HEK293 (cell line): ENCODE results near the gene NOL4L.

ENCODE experiments used
- CTCF ChIA-PET: fragments of 350-600 bp; formaldehyde crosslinking; extraction: SDS; loops from one replicate; lab custom pipeline; 2021; ENCODE audit warnings: antibody characterized with exemption; lab: Yijun Ruan, JAX
- POLR2A ChIA-PET: fragments of 300-600 bp; formaldehyde crosslinking; extraction: SDS; loops from one replicate; lab custom pipeline; 2020; ENCODE audit warnings: antibody characterized with exemption, inconsistent platforms; lab: Yijun Ruan, JAX
- H3K27ac ChIP-seq: fragments of 200-500 bp; sonication (Bioruptor generic); 2 replicates; pipeline ENCODE4 v1.5.1; 2014; ENCODE audit warnings: low read depth, low read length, control low read depth, inconsistent platforms; ENCODE audit errors: extremely low read depth
- H3K36me3 ChIP-seq, 2 experiments: fragments of 200-500 bp in 1 of 2; sonication (Bioruptor generic) in 1 of 2; 1 replicate in 1 of 2; 2 replicates in 1 of 2; pipeline ENCODE4 v1.5.1; 2014 to 2017; ENCODE audit warnings: inconsistent platforms in 2 of 2, low read length in 2 of 2; ENCODE audit not compliant: control insufficient read depth in 2 of 2, insufficient read depth in 1 of 2
- H3K4me1 ChIP-seq: fragments of 200-500 bp; sonication (Bioruptor generic); 2 replicates; pipeline ENCODE4 v1.5.1; 2014; ENCODE audit warnings: mild to moderate bottlenecking, low read length, inconsistent platforms; ENCODE audit not compliant: control insufficient read depth, insufficient read depth
- H3K4me3 ChIP-seq: 2 replicates; pipeline ENCODE4 v1.5.1; 2011; ENCODE audit warnings: low read depth, mild to moderate bottlenecking, control low read depth, low read length, moderate library complexity
- H3K9me3 ChIP-seq: fragments of 200-500 bp; sonication (Bioruptor generic); 2 replicates; pipeline ENCODE4 v1.5.1; 2014; ENCODE audit warnings: low read depth, low read length, inconsistent platforms; ENCODE audit not compliant: control insufficient read depth, insufficient read depth
- EGR2 ChIP-seq: fragments of 450-650 bp; formaldehyde crosslinking; IDR thresholded peaks from 2 replicates; pipeline ENCODE4 v1.5.1; 2016; ENCODE audit warnings: low read depth, missing biosample characterization, missing genetic modification characterization
- PRDM4 ChIP-seq: fragments of 450-650 bp; formaldehyde crosslinking; IDR thresholded peaks from 2 replicates; pipeline ENCODE4 v1.5.1; 2017; ENCODE audit warnings: missing biosample characterization, missing genetic modification characterization
- PRDM6 ChIP-seq: fragments of 450-650 bp; formaldehyde crosslinking; IDR thresholded peaks from 2 replicates; pipeline ENCODE4 v1.5.1; 2017; ENCODE audit warnings: missing biosample characterization, missing genetic modification characterization
- ZFHX2 ChIP-seq: fragments of 450-650 bp; formaldehyde crosslinking; conservative IDR thresholded peaks from 2 replicates; pipeline ENCODE4 v1.5.1; 2016; ENCODE audit warnings: missing biosample characterization, missing genetic modification characterization
- ZFP3 ChIP-seq: fragments of 450-650 bp; formaldehyde crosslinking; IDR thresholded peaks from 2 replicates; pipeline ENCODE4 v1.5.1; 2016; ENCODE audit warnings: low read depth, missing biosample characterization, missing genetic modification characterization
- ZNF121 ChIP-seq: fragments of 450-650 bp; formaldehyde crosslinking; IDR thresholded peaks from 2 replicates; pipeline ENCODE4 v1.5.1; 2016; ENCODE audit warnings: missing biosample characterization, missing genetic modification characterization
- ZNF138 ChIP-seq: fragments of 450-650 bp; formaldehyde crosslinking; IDR thresholded peaks from 2 replicates; pipeline ENCODE4 v1.5.1; 2016; ENCODE audit warnings: missing biosample characterization, missing genetic modification characterization, borderline replicate concordance
- ZNF146 ChIP-seq: fragments of 450-650 bp; formaldehyde crosslinking; IDR thresholded peaks from 2 replicates; pipeline ENCODE4 v1.5.1; 2016; ENCODE audit warnings: missing biosample characterization, missing genetic modification characterization
- ZNF155 ChIP-seq: fragments of 450-650 bp; formaldehyde crosslinking; IDR thresholded peaks from 2 replicates; pipeline ENCODE4 v1.5.1; 2016; ENCODE audit warnings: missing biosample characterization, missing genetic modification characterization
- ZNF280C ChIP-seq: fragments of 450-650 bp; formaldehyde crosslinking; IDR thresholded peaks from 2 replicates; pipeline ENCODE4 v1.5.1; 2016; ENCODE audit warnings: missing biosample characterization, missing genetic modification characterization
- ZNF341 ChIP-seq: fragments of 450-650 bp; formaldehyde crosslinking; IDR thresholded peaks from 2 replicates; pipeline ENCODE4; 2016; ENCODE audit warnings: low read depth, missing biosample characterization, missing genetic modification characterization
- ZNF514 ChIP-seq: fragments of 450-650 bp; formaldehyde crosslinking; IDR thresholded peaks from 2 replicates; pipeline ENCODE4 v1.5.1; 2016; ENCODE audit warnings: missing biosample characterization, missing genetic modification characterization

Gene NOL4L

GRCh38 chr20:32625996-32626395 lies 40.9 kb upstream of the NOL4L start:
- no peaks in the 10 kb centered on the region for H3K36me3 ChIP-seq
- H3K27ac ChIP-seq, result no peak overlapping the region
- no peaks in the 10 kb centered on the region for H3K9me3 ChIP-seq
- POLR2A ChIA-PET, result no interaction called here
- H3K4me3 ChIP-seq, result no peak overlapping the region
- peak; percentile 99 for TF ChIP-seq EGR2
- TF ChIP-seq PRDM4, result no peak
- TF ChIP-seq ZNF514 (tag by site-specific recombination), result no peak
- no peak for TF ChIP-seq ZNF138 (tag by site-specific recombination)
- no peak for TF ChIP-seq ZNF155 (tag by site-specific recombination)
- TF ChIP-seq ZFHX2 (tag by site-specific recombination), result peak; percentile 98
- H3K4me1 ChIP-seq, result no peaks in the 10 kb centered on the region
- CTCF ChIA-PET, result interaction anchor here (0.8 kb wide), 1 partner anchor 129 kb away, joined by 4 read pairs; no protein-coding TSS in a partner anchor

GRCh38 chr20:32624687-32625345 lies 39.7 kb upstream of the NOL4L start:
- Histone ChIP-seq H3K4me3 (no peak overlapping the region), H3K4me1 (no peaks in the 10 kb centered on the region), H3K9me3 (no peaks in the 10 kb centered on the region), H3K36me3 (no peaks in the 10 kb centered on the region), H3K27ac (no peak overlapping the region)
- no peak for TF ChIP-seq ZNF146 (tag by site-specific recombination)
- TF ChIP-seq ZFP3 (tag by site-specific recombination), result peak; percentile 80
- CTCF ChIA-PET, result interaction anchor here (0.8 to 1.4 kb wide), 2 partner anchors 27 to 128 kb away, joined by 4 to 6 read pairs; no protein-coding TSS in a partner anchor
- POLR2A ChIA-PET, result no interaction called here

GRCh38 chr20:32623667-32624157 lies 38.6 kb upstream of the NOL4L start:
- no peaks in the 10 kb centered on the region for H3K4me1 ChIP-seq
- POLR2A ChIA-PET, result no interaction called here
- CTCF ChIA-PET, result no interaction called here
- TF ChIP-seq ZNF341 (tag by site-specific recombination) (peak; percentile 65), ZNF280C (tag by site-specific recombination) (no peak)
- H3K27ac ChIP-seq, result no peak overlapping the region
- H3K9me3 ChIP-seq, result no peaks in the 10 kb centered on the region
- H3K4me3 ChIP-seq, result no peak overlapping the region
- no peaks in the 10 kb centered on the region for H3K36me3 ChIP-seq

DNA sequence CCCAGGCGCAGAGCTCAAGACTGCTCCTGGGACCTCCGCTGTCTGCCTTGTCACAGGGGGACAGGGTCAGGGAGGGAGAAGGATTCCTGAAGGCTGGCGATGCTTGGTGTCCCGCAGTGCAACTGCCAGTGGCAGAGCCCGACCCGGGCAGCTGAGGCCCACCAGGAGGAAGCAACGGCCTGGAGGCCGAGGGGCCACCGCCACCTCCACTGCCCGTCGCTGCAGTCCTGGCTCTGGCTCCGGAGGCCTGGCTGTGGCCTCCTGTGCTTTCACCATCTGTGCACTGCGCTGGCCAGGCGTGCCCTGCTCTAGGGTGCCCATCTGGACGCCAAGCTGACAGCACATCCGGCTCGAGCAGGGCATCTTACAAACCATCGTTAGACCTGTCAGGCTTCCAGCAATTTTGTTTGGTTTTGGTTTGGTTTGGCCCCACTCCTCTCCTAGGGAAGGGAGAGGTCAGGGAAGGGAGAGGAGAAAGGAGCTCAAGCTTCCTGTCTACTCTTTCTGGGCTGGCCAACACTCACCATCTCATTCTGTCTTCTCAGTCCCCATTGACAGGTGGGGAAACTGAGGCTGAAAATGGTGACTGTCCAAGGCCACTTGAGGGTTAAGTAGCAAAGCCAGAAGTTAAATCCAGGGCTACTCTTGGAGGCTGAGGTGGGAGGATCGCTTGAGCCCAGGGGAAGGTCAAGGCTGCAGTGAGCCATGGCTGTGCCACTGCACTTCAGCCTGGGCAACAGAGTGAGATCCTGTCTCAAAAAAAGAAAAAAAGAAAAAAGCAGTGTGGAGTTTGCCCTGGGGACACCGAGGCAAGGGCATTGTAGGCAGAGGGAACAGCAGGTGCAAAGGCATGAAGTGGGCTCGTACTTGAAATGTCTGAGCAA lies 37.7 kb upstream of the NOL4L start:
- Histone ChIP-seq H3K36me3 (no peaks in the 10 kb centered on the region), H3K4me3 (no peak overlapping the region), H3K9me3 (no peaks in the 10 kb centered on the region), H3K27ac (no peak overlapping the region), H3K4me1 (no peaks in the 10 kb centered on the region)
- TF ChIP-seq ZNF121 (tag by site-specific recombination) (peak; percentile 95), PRDM6 (tag by site-specific recombination) (no peak)
- CTCF ChIA-PET, result no interaction called here
- POLR2A ChIA-PET, result no interaction called here
